ENCODE data around the gene HNRNPM. TPM values are rescaled to one million over a fixed set of nuclear protein-coding genes. Genes with fewer than 3 reads are reported as not detected.
A peak's percentile ranks its signal among the peaks of the same experiment; 100 is the strongest.
"Not testable (repeated sequence)": the region's sequence is repeated elsewhere in the genome, so short reads cannot be mapped to it uniquely, and the experiment has no call there.

The HNRNPM gene
- total RNA-seq, 1 donor from 2014 or later: 320 TPM

DNA sequence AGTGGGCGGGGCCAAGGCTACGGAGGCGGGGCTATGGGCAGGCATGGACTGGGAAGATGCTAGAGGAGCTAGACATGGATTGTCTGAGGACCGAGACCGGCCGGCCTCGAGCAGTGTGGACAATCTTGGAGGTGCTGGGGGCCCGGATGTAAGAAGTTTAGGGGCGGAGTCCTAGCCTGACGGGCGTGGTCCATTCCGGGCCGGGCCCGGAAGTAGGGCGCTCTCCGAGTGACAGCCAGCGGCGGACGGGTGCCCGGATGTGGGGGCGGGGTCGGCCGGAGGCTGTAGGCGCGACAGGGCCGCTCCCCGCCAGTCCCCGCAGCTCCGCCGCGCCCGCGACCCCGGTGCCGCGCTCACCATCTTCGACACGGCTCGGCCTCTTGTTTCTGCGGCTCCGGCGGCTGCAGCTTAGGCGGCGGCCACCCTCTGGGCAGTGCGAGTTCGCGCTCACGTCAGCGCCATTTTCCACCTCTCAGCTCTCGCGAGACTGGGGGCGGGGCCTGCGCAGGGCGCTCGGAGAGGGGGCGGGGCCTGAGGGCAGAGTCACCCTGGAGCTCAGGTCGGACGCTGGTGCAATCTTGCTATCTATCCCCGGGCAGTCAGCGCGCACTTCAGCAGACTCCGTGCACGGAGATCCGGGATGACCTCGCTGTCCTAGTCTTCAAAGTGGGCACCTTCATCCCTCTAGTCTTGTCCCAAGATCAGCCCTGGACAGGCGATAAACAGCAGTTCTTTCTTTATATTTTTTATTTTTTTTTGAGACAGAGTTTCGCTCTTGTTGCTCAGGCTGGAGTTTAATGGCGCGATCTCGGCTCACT lies 69.1 kb downstream of the HNRNPM start, which contains the start of gene ZNF414:
ZNF414 (minus strand) TSS at position 481 of the 818 bp plus-strand sequence; CDS start at position 360, 121 bp downstream.
- H3K27me3 Mint-ChIP-seq: peaks cover 10% of the 10 kb centered on the region
- H3K4me3 Mint-ChIP-seq (ENCODE audit: low read depth): peak within 1 kb of the TSS; percentile 94
- TF ChIP-seq, protein P1, sequence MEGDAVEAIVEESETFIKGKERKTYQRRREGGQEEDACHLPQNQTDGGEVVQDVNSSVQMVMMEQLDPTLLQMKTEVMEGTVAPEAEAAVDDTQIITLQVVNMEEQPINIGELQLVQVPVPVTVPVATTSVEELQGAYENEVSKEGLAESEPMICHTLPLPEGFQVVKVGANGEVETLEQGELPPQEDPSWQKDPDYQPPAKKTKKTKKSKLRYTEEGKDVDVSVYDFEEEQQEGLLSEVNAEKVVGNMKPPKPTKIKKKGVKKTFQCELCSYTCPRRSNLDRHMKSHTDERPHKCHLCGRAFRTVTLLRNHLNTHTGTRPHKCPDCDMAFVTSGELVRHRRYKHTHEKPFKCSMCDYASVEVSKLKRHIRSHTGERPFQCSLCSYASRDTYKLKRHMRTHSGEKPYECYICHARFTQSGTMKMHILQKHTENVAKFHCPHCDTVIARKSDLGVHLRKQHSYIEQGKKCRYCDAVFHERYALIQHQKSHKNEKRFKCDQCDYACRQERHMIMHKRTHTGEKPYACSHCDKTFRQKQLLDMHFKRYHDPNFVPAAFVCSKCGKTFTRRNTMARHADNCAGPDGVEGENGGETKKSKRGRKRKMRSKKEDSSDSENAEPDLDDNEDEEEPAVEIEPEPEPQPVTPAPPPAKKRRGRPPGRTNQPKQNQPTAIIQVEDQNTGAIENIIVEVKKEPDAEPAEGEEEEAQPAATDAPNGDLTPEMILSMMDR (IDR thresholded peaks at IDR 0.05; ENCODE audit: unreplicated experiment): no peak
- peak; percentile 93 for DNase-seq (ENCODE audit: low spot score, unreplicated experiment)
- H3K36me3 Mint-ChIP-seq (ENCODE audit: insufficient read depth): peaks cover 3% of the 10 kb centered on the region
- H3K27ac Mint-ChIP-seq: peak within 1 kb of the TSS; percentile 98
- no peaks in the 10 kb centered on the region for H3K9me3 Mint-ChIP-seq (ENCODE audit: low read depth)
- H3K4me1 Mint-ChIP-seq (ENCODE audit: low read depth): peaks cover 5% of the 10 kb centered on the region

DNA sequence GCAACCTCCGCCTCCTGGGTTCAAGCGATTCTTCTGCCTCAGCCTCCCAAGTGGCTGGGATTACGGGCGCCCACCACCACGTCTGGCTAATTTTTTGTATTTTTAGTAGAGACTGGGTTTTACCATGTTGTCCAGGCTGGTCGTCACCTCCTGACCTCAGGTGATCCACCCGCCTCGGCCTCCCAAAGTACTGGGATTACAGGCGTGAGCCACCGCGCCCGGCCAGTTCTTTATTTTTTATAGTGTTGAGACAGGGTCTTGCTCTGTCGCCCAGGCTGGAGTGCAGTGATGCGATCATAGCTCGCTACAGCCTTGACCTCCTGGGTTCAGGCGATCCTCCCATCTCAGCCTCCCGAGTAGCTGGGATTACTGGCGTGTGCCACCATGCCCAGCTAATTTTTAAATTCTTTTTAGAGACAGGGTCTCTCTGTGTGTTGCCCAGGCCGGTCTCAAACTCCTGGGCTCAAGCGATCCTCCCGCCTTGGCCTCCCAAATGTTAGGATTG lies 69.8 kb downstream of the HNRNPM start:
- Mint-ChIP-seq H3K27ac (peak overlapping the region; percentile 98), H3K4me3 (ENCODE audit: low read depth) (peak overlapping the region; percentile 94)
- not testable (repeated sequence) for DNase-seq (ENCODE audit: low spot score, unreplicated experiment); H3K36me3 Mint-ChIP-seq (ENCODE audit: insufficient read depth); H3K27me3 Mint-ChIP-seq; H3K4me1 Mint-ChIP-seq (ENCODE audit: low read depth); H3K9me3 Mint-ChIP-seq (ENCODE audit: low read depth)

DNA sequence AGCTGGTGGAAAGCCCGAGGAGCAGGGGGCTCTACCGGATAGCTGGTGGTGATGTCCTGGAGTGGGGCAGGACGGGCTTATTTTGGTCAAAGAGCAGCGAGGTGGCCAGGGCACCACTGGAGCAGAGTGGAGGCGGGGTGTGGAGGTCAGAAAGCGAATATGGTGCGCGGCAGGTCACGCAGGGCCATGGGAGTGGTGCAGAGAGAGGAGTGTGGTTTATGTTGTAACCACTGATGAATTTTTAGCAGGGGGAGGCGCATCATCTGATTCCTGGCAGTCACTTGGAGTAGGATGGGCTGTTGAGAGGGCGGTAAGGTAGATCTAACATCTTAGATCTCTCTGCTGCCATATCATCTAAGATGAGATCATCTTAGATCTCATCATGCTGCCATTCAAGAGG lies 70.5 kb downstream of the HNRNPM start:
- Mint-ChIP-seq H3K9me3 (ENCODE audit: low read depth) (no peaks in the 10 kb centered on the region), H3K27me3 (peaks cover 10% of the 10 kb centered on the region), H3K4me3 (ENCODE audit: low read depth) (peak overlapping the region; percentile 50), H3K36me3 (ENCODE audit: insufficient read depth) (peaks cover 3% of the 10 kb centered on the region), H3K4me1 (ENCODE audit: low read depth) (peaks cover 5% of the 10 kb centered on the region), H3K27ac (no peak overlapping the region)
- TF ChIP-seq, protein P1 (IDR thresholded peaks at IDR 0.05; ENCODE audit: unreplicated experiment): no peak
- no peak for DNase-seq (ENCODE audit: low spot score, unreplicated experiment)

DNA sequence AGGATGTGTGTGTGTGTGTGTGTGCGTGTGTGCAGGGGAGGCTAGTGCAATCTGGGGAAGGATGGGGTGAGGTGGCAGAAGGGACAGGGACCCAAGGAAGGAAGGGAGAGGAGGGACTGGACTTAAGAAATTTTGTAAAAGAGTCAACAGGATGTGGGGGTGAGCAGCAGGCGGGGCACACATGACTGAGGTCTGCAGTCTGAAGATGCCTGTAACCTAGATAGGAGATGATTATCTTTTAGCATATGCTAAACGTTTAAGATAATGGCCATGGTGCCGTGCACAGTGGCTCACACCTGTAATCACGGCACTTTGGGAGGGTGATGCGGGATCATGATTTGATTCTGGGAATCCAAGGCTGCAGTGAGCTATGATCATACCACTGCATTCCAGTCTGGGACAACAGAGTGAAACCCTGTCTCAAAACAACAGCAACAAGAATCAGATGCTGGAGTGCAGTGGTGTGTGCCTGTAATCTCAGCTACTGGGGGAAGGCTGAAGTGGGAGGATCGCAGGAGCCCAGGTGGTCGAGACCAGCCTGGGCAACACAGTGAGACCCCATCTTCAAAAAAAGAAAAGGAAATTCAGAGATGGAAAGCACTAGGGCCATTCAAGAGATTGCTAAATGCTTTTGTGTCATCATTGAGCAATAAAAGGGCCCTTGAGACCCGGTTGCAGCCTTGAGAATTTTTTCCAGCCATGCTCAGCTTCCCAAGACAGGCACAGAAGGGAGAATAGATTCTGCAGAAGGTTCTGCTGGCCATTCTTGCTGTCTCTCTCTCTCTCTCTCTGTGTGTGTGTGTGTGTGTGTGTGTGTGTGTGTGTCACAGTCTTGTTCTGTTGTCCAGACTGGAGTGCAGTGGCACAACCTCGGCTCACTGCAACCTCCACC lies 73.0 kb downstream of the HNRNPM start:
- TF ChIP-seq, protein P1 (IDR thresholded peaks at IDR 0.05; ENCODE audit: unreplicated experiment): no peak
- Mint-ChIP-seq H3K4me1 (ENCODE audit: low read depth) (peaks cover 5% of the 10 kb centered on the region), H3K9me3 (ENCODE audit: low read depth) (no peaks in the 10 kb centered on the region), H3K36me3 (ENCODE audit: insufficient read depth) (peaks cover 3% of the 10 kb centered on the region), H3K4me3 (ENCODE audit: low read depth) (no peak overlapping the region), H3K27me3 (peaks cover 10% of the 10 kb centered on the region), H3K27ac (no peak overlapping the region)
- DNase-seq (ENCODE audit: low spot score, unreplicated experiment): no peak

DNA sequence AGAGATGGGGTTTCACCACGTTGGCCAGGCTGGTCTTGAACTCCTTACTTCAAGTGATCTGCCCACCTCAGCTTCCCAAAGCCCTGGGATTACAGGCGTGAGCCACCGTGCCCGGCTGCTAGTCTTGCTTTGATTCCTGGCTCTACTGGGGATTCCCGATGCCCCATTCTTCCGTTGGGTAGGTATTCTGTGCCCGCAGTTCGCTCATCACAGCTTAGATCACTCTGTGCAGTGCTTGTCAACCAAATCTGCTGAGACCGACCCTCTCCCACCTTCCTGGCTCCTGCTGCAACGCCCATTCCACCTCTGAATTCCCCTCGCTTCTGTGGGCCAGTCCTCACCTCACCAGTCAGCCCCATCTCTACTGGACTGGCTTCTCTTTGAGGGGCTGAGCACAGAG lies 73.8 kb downstream of the HNRNPM start:
- H3K9me3 Mint-ChIP-seq (ENCODE audit: low read depth): no peaks in the 10 kb centered on the region
- DNase-seq (ENCODE audit: low spot score, unreplicated experiment): no peak
- TF ChIP-seq, protein P1 (IDR thresholded peaks at IDR 0.05; ENCODE audit: unreplicated experiment): no peak
- no peak overlapping the region for H3K27ac Mint-ChIP-seq
- no peak overlapping the region for H3K4me3 Mint-ChIP-seq (ENCODE audit: low read depth)
- H3K4me1 Mint-ChIP-seq (ENCODE audit: low read depth): peaks cover 3% of the 10 kb centered on the region
- peaks cover 10% of the 10 kb centered on the region for H3K27me3 Mint-ChIP-seq
- H3K36me3 Mint-ChIP-seq (ENCODE audit: insufficient read depth): peaks cover under 1% of the 10 kb centered on the region

Measured in progenitor cell of endocrine pancreas (in vitro differentiated cells).